ENCODE results near the gene SORBS2.

- no peak for TF ChIP-seq CTCF (IDR thresholded peaks at IDR 0.05)
- TF ChIP-seq POLR2A (IDR thresholded peaks at IDR 0.05): no peak
These were observed 29.5 kb downstream of the SORBS2 start for GRCh38 chr4:185782523-185782922.

All from transverse colon (tissue), 3 donors.